OCI-LY3 (cell line): ENCODE measurements around the gene FREM1.

Source experiments
- H2AFZ ChIP-seq: fragments of 200-600, 300-600 bp; shearing (Covaris generic); 2 replicates; pipeline ENCODE4 v1.6.0; 2014; ENCODE audit warnings: antibody characterized with exemption, low read depth, low read length
- H3K27ac ChIP-seq: fragments of 200-600, 300-600 bp; sonication (generic); 2 replicates; pipeline ENCODE4 v1.5.1; 2014; ENCODE audit warnings: mild to moderate bottlenecking, low read length, moderate library complexity, mixed read lengths
- H3K27me3 ChIP-seq: fragments of 200-600, 300-600 bp; sonication (generic); 2 replicates; pipeline ENCODE4 v1.6.1; 2014; ENCODE audit warnings: low read depth, low read length, mixed read lengths
- H3K36me3 ChIP-seq: fragments of 200-600, 300-600 bp; sonication (generic); replicated peaks from 2 replicates; pipeline ENCODE3; 2014; ENCODE audit warnings: low read depth, low read length, mixed read lengths
- H3K4me1 ChIP-seq: fragments of 300-600, 200-600 bp; sonication (generic); 2 replicates; pipeline ENCODE4 v1.6.1; 2014; ENCODE audit warnings: low read length, mixed read lengths
- H3K4me2 ChIP-seq: fragments of 200-600, 300-600 bp; sonication (generic); 2 replicates; pipeline ENCODE4 v1.6.1; 2014; ENCODE audit warnings: low read length, mixed read lengths
- H3K4me3 ChIP-seq: fragments of 300-600, 200-600 bp; sonication (generic); 2 replicates; pipeline ENCODE4 v1.5.1; 2014; ENCODE audit warnings: antibody characterized with exemption, mild to moderate bottlenecking, low read length, moderate library complexity
- H3K79me2 ChIP-seq: fragments of 300-600, 200-600 bp; shearing (Covaris generic); 2 replicates; pipeline ENCODE4 v1.6.1; 2014; ENCODE audit warnings: mild to moderate bottlenecking, low read length, mixed read lengths
- H3K9ac ChIP-seq: fragments of 300-600, 200-600 bp; shearing (Covaris generic); 2 replicates; pipeline ENCODE4 v1.6.0; 2014; ENCODE audit warnings: mild to moderate bottlenecking, low read length, moderate library complexity
- H3K9me3 ChIP-seq: fragments of 200-600, 300-600 bp; shearing (Covaris generic); 2 replicates; pipeline ENCODE4 v1.6.1; 2014; ENCODE audit warnings: low read length, mixed read lengths; ENCODE audit not compliant: insufficient read depth
- H4K20me1 ChIP-seq: fragments of 200-600, 300-600 bp; sonication (generic); 2 replicates; pipeline ENCODE4 v1.6.1; 2016; ENCODE audit warnings: low read length, mixed read lengths; ENCODE audit not compliant: insufficient read depth
- CTCF ChIP-seq: fragments of 200-600, 300-600 bp; sonication (generic); IDR thresholded peaks from 2 replicates; pipeline ENCODE4 v1.5.1; 2014; ENCODE audit warnings: antibody characterized with exemption, low read length, low read depth
- EZH2phosphoT487 ChIP-seq: fragments of 200-600 bp; shearing (Covaris generic); IDR thresholded peaks from 2 replicates; pipeline ENCODE4 v1.6.1; 2018; ENCODE audit warnings: antibody characterized with exemption, mixed run types, low read depth

Gene FREM1

GRCh38 chr9:14849851-14850250 lies 60.4 kb downstream of the FREM1 start:
- Histone ChIP-seq H3K36me3 (no peaks in the 10 kb centered on the region), H3K4me2 (no peak overlapping the region), H3K4me1 (0 out of 2 replicates have a peak, but pooled peaks cover 3% of the 10 kb centered on the region), H4K20me1 (no peaks in the 10 kb centered on the region), H3K27ac (no peak overlapping the region), H2AFZ (no peak overlapping the region; the same call in 1 of the 2 replicates), H3K79me2 (no peaks in the 10 kb centered on the region), H3K27me3 (peaks cover 30% of the 10 kb centered on the region), H3K9me3 (no peaks in the 10 kb centered on the region), H3K9ac (no peak overlapping the region), H3K4me3 (no peak overlapping the region)
- TF ChIP-seq EZH2phosphoT487 (no peak), CTCF (no peak)

- Histone ChIP-seq H3K4me3 (no peak overlapping the region), H3K27me3 (peaks cover 30% of the 10 kb centered on the region), H4K20me1 (no peaks in the 10 kb centered on the region), H3K4me1 (0 out of 2 replicates have a peak, but pooled peaks cover 3% of the 10 kb centered on the region), H3K79me2 (no peaks in the 10 kb centered on the region), H3K4me2 (no peak overlapping the region), H3K9ac (no peak overlapping the region), H3K36me3 (no peaks in the 10 kb centered on the region), H3K27ac (no peak overlapping the region), H2AFZ (no peak overlapping the region), H3K9me3 (no peaks in the 10 kb centered on the region)
- TF ChIP-seq CTCF = no peak
- TF ChIP-seq EZH2phosphoT487 = no peak
Measured at GRCh38 chr9:14849296-14849695, 60.9 kb downstream of the FREM1 start.

- TF ChIP-seq CTCF = peak; percentile 87
- no peak for TF ChIP-seq EZH2phosphoT487
- Histone ChIP-seq H3K9ac (no peak overlapping the region), H4K20me1 (no peaks in the 10 kb centered on the region), H3K4me1 (0 out of 2 replicates have a peak, but pooled peaks cover 3% of the 10 kb centered on the region), H3K79me2 (no peaks in the 10 kb centered on the region), H2AFZ (peak overlapping the region; percentile 84), H3K9me3 (no peaks in the 10 kb centered on the region), H3K27ac (no peak overlapping the region), H3K27me3 (peaks cover 22% of the 10 kb centered on the region), H3K4me2 (no peak overlapping the region), H3K4me3 (no peak overlapping the region), H3K36me3 (no peaks in the 10 kb centered on the region)
Measured at GRCh38 chr9:14846871-14847311, 63.3 kb downstream of the FREM1 start.

DNA sequence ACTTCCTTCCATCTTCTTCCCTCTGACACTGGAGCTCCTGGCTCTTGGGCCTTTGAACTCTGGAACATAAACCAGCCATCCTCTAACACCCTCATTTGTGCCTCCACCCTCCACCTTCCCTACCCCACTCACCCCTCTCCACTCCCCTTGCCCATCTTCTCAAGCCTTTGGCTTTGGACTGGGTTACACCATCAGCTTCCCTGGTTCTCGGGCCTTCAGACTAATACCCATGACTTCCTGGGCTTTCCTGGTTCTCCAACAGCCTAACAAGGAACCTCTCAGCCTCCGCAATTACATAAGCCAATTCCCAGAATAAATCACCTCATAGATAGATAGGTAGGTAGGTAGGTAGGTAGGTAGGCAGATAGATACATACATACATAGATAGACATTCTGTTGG lies 67.1 kb downstream of the FREM1 start:
- TF ChIP-seq CTCF = no peak
- Histone ChIP-seq H3K9ac (no peak overlapping the region), H4K20me1 (no peaks in the 10 kb centered on the region), H3K36me3 (no peaks in the 10 kb centered on the region), H3K9me3 (no peaks in the 10 kb centered on the region), H3K27me3 (peaks cover 6% of the 10 kb centered on the region; the same call in 1 of the 2 replicates), H3K27ac (no peak overlapping the region), H3K4me1 (0 out of 2 replicates have a peak, but pooled peaks cover 3% of the 10 kb centered on the region), H2AFZ (no peak overlapping the region), H3K4me3 (no peak overlapping the region), H3K4me2 (no peak overlapping the region), H3K79me2 (no peaks in the 10 kb centered on the region)
